ENCODE measurements around the gene CENPX. TPM values are rescaled to one million over a fixed set of nuclear protein-coding genes. Genes with fewer than 3 reads are reported as not detected.

The CENPX gene
- total and polyA plus RNA-seq, 2 of the 13 experiments (the other 11 are each of a cell fraction or from before 2014, with no cell fraction given), result 92.7 to 170 TPM

DNA sequence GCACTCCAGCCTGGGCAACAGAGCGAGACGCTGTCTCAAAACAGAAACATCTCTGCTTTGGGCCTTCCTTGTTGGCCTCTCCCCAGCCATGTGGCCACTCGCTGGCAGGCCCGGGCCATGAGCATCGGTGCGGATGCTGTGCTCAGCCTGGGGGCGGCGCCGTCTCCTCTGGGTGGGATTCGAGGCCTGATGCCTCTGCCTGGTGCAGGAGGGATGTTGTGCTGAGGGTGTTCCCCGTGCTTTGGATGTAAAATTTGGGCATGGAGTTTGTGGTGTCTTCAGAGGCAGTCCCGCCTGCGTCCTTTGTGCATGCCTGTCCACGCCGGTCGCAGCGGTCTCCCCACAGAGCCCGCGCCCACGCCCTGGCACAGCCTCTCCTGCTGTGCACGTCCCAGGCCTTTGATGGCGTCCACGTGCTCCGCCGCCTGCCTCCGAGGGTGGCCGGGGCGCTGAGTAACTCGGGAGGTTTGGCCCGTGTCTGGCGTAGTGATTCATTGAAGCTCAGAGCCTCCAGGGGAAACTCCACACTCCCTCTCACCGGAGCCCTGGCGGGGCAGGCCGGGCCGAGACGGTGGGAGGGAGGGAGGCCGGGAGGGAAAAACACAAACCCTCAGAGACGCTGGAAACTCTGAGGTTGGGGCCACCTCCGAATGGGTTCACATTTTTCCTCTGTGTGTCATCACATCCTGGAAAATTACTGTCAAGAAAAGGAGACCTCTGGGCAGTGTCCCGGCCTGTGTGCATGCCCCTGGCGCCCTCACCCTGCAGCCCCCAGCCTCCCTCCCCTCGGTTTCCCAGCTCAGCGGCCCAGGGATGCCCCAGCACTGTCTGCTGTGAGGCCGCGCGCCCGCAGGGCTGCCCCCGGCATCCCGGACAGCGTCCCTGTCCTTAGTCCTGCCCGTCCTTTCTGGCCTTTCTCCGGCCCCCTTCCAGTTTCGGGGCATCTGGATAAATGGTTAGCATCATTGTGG, 19.0 kb downstream of the CENPX start (continued):
- TF ChIP-seq, protein P1, sequence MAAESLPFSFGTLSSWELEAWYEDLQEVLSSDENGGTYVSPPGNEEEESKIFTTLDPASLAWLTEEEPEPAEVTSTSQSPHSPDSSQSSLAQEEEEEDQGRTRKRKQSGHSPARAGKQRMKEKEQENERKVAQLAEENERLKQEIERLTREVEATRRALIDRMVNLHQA (CRISPR knock-in tag; IDR thresholded peaks at IDR 0.05), result no peak
- TF ChIP-seq, protein P2, sequence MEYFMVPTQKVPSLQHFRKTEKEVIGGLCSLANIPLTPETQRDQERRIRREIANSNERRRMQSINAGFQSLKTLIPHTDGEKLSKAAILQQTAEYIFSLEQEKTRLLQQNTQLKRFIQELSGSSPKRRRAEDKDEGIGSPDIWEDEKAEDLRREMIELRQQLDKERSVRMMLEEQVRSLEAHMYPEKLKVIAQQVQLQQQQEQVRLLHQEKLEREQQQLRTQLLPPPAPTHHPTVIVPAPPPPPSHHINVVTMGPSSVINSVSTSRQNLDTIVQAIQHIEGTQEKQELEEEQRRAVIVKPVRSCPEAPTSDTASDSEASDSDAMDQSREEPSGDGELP (IDR thresholded peaks at IDR 0.05; ENCODE audit: borderline replicate concordance, low read depth), result peak; percentile 36; the same call in 1 of the 2 replicates
- TF ChIP-seq ZNF383 (CRISPR knock-in tag; IDR thresholded peaks at IDR 0.05; ENCODE audit: borderline replicate concordance) (peak; percentile 79; the same call in 1 of the 2 replicates), CREB1 (IDR thresholded peaks at IDR 0.05) (no peak), CREB1 (CRISPR knock-in tag; IDR thresholded peaks at IDR 0.05) (no peak), CCDC6 (CRISPR knock-in tag; IDR thresholded peaks at IDR 0.05) (peak; percentile 50; the same call in 1 of the 2 replicates), ETV5 (CRISPR knock-in tag; IDR thresholded peaks at IDR 0.05; ENCODE audit: borderline replicate concordance) (peak; percentile 70; the same call in 1 of the 2 replicates), RELA (CRISPR knock-in tag; IDR thresholded peaks at IDR 0.05) (no peak), ELF3 (CRISPR knock-in tag; IDR thresholded peaks at IDR 0.05) (peak; percentile 70), ZNF670 (CRISPR knock-in tag; IDR thresholded peaks at IDR 0.05; ENCODE audit: borderline replicate concordance) (no peak), ASH2L (IDR thresholded peaks at IDR 0.05; ENCODE audit: insufficient read length, low read depth, low read length) (no peak), ZNF292 (CRISPR knock-in tag; IDR thresholded peaks at IDR 0.05; ENCODE audit: borderline replicate concordance, low read depth) (no peak; the same call in 1 of the 2 replicates), TOPORS (CRISPR knock-in tag; IDR thresholded peaks at IDR 0.05) (no peak; the same call in 1 of the 2 replicates)
- TF ChIP-seq, protein P3, sequence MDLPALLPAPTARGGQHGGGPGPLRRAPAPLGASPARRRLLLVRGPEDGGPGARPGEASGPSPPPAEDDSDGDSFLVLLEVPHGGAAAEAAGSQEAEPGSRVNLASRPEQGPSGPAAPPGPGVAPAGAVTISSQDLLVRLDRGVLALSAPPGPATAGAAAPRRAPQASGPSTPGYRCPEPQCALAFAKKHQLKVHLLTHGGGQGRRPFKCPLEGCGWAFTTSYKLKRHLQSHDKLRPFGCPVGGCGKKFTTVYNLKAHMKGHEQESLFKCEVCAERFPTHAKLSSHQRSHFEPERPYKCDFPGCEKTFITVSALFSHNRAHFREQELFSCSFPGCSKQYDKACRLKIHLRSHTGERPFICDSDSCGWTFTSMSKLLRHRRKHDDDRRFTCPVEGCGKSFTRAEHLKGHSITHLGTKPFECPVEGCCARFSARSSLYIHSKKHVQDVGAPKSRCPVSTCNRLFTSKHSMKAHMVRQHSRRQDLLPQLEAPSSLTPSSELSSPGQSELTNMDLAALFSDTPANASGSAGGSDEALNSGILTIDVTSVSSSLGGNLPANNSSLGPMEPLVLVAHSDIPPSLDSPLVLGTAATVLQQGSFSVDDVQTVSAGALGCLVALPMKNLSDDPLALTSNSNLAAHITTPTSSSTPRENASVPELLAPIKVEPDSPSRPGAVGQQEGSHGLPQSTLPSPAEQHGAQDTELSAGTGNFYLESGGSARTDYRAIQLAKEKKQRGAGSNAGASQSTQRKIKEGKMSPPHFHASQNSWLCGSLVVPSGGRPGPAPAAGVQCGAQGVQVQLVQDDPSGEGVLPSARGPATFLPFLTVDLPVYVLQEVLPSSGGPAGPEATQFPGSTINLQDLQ (CRISPR knock-in tag; IDR thresholded peaks at IDR 0.05), result 0 out of 2 replicates have a peak, but pooled peaks have one; percentile 28

All from HepG2 (cell line).